Muscle of arm (tissue), 12 donors: ENCODE data around the gene GOLPH3. TPM values are rescaled to one million over a fixed set of nuclear protein-coding genes. Genes with fewer than 3 reads are reported as not detected.
A peak's percentile ranks its signal among the peaks of the same experiment; 100 is the strongest.
"Not testable (repeated sequence)": the region's sequence is repeated elsewhere in the genome, so short reads cannot be mapped to it uniquely, and the experiment has no call there.

Source experiments
- DNase-seq: peaks from one replicate; pipeline ENCODE4 v3.0.0-alpha.2; 2013
- polyA plus RNA-seq, 12 donors: library from polyadenylated mRNA; unstranded; fragments of 120-200 nt; gene quantifications; one replicate each; pipeline ENCODE4 v1.2.1, GENCODE V29; 2013; ENCODE audit not compliant: insufficient read length in 12 of 12

GOLPH3 gene
- polyA plus RNA-seq, 12 donors: 47.0 to 76.4 (median 61.3) TPM; not detected in 1

GRCh38 chr5:32102254-32102986 is 71.7 kb downstream of the GOLPH3 start:
- DNase-seq: no peak

GRCh38 chr5:32100691-32101302 is 73.3 kb downstream of the GOLPH3 start:
- DNase-seq: no peak

- DNase-seq: no peak
Measured at GRCh38 chr5:32100230-32100629, 73.9 kb downstream of the GOLPH3 start.

- no peak for DNase-seq
Measured at GRCh38 chr5:32099486-32100035, 74.6 kb downstream of the GOLPH3 start.

GRCh38 chr5:32098890-32099310 is 75.2 kb downstream of the GOLPH3 start:
- DNase-seq: no peak

GRCh38 chr5:32098291-32098690 is 75.8 kb downstream of the GOLPH3 start:
- no peak for DNase-seq

GRCh38 chr5:32096891-32097595 is 77.1 kb downstream of the GOLPH3 start:
- no peak for DNase-seq

GRCh38 chr5:32095261-32095671 is 78.9 kb downstream of the GOLPH3 start:
- peak; percentile 49 for DNase-seq

- no peak for DNase-seq
Measured at GRCh38 chr5:32094691-32095090, 79.4 kb downstream of the GOLPH3 start.

GRCh38 chr5:32092938-32093812 is 80.9 kb downstream of the GOLPH3 start:
- DNase-seq: peak; percentile 71

- DNase-seq: no peak
Measured at GRCh38 chr5:32090755-32091128, 83.4 kb downstream of the GOLPH3 start.

GRCh38 chr5:32090026-32090754 is 83.9 kb downstream of the GOLPH3 start:
- no peak for DNase-seq

GRCh38 chr5:32089146-32090000 is 84.7 kb downstream of the GOLPH3 start:
- no peak for DNase-seq

- DNase-seq: no peak
Measured at GRCh38 chr5:32088214-32088613, 85.9 kb downstream of the GOLPH3 start.

- DNase-seq: no peak
Measured at GRCh38 chr5:32087086-32088082, 86.7 kb downstream of the GOLPH3 start.

- no peak for DNase-seq
Measured at GRCh38 chr5:32083981-32084430, 90.1 kb downstream of the GOLPH3 start.

GRCh38 chr5:32082701-32083100 is 91.4 kb downstream of the GOLPH3 start:
- DNase-seq: no peak

GRCh38 chr5:32080565-32080964 is 93.6 kb downstream of the GOLPH3 start:
- DNase-seq: not testable (repeated sequence)
